Activated CD4-positive, alpha-beta T cell treated with anti-CD3 and anti-CD28 coated beads, Interleukin-2, amount 10 ng/mL, durations not matched to agents 24 days and 14 days (primary cell): ENCODE data around the gene OGFR. TPM values are rescaled to one million over a fixed set of nuclear protein-coding genes. Genes with fewer than 3 reads are reported as not detected.

Experiments
- DNase-seq: peaks from one replicate; pipeline ENCODE4 v3.0.0; 2022
- H3K27ac Mint-ChIP-seq: one replicate; pipeline ENCODE4 v1.8.0; 2022; ENCODE audit warnings: mild to moderate bottlenecking, mixed read lengths
- H3K27me3 Mint-ChIP-seq: one replicate; pipeline ENCODE4 v1.8.0; 2022; ENCODE audit warnings: mixed read lengths
- H3K36me3 Mint-ChIP-seq: one replicate; pipeline ENCODE4 v1.8.0; 2022; ENCODE audit warnings: low read depth, mild to moderate bottlenecking, mixed read lengths
- H3K4me1 Mint-ChIP-seq: one replicate; pipeline ENCODE4 v1.8.0; 2021; ENCODE audit warnings: mixed read lengths
- H3K4me3 Mint-ChIP-seq: one replicate; pipeline ENCODE4 v1.8.0; 2022; ENCODE audit warnings: mild to moderate bottlenecking, moderate library complexity, mixed read lengths
- H3K9me3 Mint-ChIP-seq: one replicate; pipeline ENCODE4 v1.8.0; 2021; ENCODE audit warnings: mixed read lengths
- intact Hi-C: fragments of 100-400 bp; cut with micrococcal nuclease; formaldehyde crosslinking; loops from one replicate; pipeline ENCODE4 v1.15.1; 2023
- total RNA-seq: library from RNA; stranded (reverse); gene quantifications from 2 replicates; pipeline ENCODE4 v1.2.3, GENCODE V29; 2022

Gene OGFR
- total RNA-seq, 1 donor from 2014 or later, result 49.1 TPM

DNA sequence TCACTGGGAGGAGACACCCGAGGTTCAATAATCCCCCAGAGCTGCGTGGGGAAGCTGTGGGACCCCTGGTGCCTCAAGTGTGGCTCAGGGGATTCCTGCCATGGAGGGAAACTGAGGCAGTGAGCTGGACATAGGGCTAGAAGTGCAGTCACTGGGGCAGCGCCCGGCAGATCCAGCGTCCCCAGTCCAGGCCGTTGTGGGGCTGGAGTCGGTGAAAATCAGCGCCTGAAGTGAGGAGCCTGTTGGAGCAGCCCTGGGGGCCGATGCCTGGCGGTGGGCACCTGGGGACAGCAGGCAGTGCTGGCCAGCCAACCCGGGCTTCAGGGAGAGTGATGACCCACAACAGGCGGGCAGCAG, 10.1 kb downstream of the OGFR start:
- no peak overlapping the region for H3K27ac Mint-ChIP-seq

DNA sequence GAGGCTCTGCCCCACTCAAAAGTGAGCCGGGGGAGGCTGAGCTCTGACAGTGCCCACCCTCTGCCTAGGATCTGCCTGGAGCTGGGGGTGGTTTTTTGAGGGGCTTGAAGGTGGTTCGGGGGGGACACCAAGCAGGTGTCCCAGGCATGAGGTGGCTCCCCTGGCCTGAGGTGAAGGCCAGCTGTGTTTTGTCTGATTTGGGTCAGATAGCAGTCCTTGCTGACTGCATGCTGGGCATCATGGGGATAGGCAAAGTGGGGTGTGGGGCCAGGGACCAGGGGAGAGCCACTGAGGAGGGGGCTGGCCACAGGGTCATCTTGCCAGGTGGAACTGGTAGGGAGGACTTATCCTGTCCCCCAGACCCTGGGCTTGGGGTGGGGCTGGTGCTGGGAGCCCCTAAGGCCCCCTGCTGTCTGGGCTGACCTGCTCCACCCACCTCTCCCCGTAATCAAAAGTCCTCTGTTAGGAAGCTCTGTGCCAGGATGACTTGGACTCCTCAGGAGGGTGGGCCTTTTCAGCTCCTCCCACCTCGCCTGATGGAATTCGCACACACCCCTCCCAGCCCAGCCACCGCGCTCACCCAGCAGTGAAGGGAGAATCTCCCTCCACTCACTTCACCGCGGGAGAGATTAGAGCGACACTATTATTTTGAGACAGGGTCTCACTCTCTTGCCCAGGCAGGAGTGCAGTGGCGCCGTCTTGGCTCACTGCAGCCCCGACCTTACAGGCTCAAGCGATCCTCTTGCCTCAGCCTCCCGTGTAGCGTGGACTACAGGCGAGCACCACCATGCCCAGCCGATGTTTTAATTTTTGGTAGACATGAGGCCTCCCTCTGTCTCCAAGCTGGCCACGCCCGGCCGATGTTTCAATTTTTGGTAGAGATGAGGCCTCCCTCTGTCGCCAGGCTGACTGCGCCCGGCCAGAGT, 10.7 kb downstream of the OGFR start:
- peaks cover 24% of the 10 kb centered on the region for H3K27me3 Mint-ChIP-seq
- peaks cover 2% of the 10 kb centered on the region for H3K4me1 Mint-ChIP-seq
- H3K9me3 Mint-ChIP-seq, result no peaks in the 10 kb centered on the region
- H3K27ac Mint-ChIP-seq, result no peak overlapping the region
- H3K36me3 Mint-ChIP-seq, result peaks cover 14% of the 10 kb centered on the region
- no peak overlapping the region for H3K4me3 Mint-ChIP-seq
- intact Hi-C loops, result no loop called here
- no peak for DNase-seq

More for the DNA sequence above, 10.1 kb downstream of the OGFR start:
- peaks cover 17% of the 10 kb centered on the region for H3K36me3 Mint-ChIP-seq
- intact Hi-C loops, result no loop called here
- peaks cover 2% of the 10 kb centered on the region for H3K4me1 Mint-ChIP-seq
- no peak for DNase-seq
- H3K4me3 Mint-ChIP-seq, result no peak overlapping the region
- H3K9me3 Mint-ChIP-seq, result no peaks in the 10 kb centered on the region
- peaks cover 24% of the 10 kb centered on the region for H3K27me3 Mint-ChIP-seq

DNA sequence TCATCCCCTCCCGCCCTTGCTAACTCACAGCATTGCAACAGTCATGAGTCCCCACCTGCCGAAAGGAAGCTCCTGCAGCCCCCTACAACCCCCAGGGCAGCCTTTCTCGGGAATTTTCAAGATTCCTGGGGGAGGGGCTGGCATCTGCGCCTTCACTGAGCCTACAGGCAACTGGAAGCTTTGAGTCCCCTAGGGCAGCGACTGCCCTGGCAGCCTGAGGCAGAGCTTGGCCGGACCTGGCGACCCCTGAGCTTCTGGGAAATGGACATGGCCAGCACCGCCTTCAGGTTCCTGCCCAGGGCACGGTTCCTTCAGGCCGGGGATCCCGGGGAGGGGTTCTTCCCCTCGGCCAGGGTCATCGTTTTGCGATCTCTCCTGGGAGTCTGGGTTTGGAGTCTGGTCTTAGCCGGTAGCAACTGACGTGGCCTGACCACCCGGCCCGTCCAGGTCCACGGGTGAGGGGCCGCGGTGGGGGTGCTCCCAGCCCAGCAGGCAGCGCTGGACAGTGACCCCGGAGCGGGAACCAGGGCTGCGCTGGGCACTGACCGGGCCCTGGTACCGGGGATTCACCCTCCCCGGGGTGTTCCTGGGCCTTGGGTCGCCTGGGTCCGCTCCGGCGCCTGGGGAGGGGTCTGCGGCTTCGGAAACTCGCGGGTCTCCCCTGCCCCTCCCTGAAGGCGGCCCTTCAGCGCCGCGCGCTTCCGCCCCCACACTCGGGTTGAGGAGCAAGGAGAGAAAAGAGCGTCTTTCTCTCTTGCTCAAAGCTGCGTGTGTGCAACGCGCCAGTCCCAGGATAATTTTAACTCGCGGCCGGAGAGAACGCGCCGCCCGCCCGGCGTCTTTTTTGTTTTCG, 11.6 kb downstream of the OGFR start:
- intact Hi-C loops, result no loop called here
- peaks cover 11% of the 10 kb centered on the region for H3K36me3 Mint-ChIP-seq
- H3K4me3 Mint-ChIP-seq, result no peak overlapping the region
- H3K4me1 Mint-ChIP-seq, result peaks cover 2% of the 10 kb centered on the region
- peak overlapping the region; percentile 51 for H3K27ac Mint-ChIP-seq
- H3K9me3 Mint-ChIP-seq, result no peaks in the 10 kb centered on the region
- DNase-seq, result no peak
- peaks cover 24% of the 10 kb centered on the region for H3K27me3 Mint-ChIP-seq

DNA sequence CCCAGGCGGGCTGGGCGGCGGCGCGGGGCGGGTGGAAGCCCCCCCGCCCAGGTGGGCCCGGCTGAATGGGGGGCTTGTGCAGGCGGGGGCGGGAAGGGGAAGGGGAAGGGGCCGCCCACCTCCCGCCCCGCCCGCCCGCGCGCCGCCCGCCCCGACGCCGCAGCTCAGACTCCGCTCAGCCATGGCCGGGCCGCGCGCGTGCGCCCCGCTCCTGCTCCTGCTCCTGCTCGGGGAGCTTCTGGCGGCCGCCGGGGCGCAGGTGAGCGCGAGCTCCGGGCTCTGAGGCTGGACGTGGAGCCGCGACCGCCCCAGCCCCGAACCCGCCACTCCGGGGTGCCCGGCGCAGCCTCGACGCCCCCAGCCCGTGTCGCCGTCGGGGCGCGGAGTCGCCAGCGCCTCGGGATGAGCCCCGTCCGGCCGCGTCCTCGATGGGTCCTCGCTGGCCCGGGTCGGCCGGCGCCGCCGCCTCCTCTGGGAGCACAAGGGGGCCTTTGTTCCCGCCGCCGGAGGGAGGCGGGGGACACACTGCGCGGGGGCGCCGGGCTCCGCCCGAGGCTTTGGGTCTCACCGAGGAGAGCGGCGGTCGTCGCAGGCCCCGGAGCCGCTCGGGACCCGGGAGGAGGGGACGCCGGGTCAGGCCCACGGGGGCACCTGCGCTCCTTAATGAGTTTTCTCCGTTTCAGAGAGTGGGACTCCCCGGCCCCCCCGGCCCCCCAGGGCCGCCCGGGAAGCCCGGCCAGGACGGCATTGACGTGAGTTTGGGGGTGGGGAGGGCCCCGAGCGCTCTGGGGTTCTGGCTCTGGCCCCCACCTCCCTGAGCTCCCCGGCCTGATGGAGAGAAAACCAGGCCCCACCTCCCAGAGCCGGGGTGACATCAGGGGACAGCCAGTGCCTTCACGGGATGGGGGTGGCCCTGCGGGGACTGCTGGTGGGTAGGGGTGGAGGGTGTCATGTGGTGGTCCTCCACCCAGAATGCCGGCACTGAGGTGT, 12.5 kb downstream of the OGFR start, which contains the start of gene COL9A3:
COL9A3 (plus strand) TSS at position 167 of the 990 bp plus-strand sequence; CDS start at position 182, 15 bp downstream.
- Mint-ChIP-seq H3K9me3 (no peaks in the 10 kb centered on the region), H3K27ac (peak within 1 kb of the TSS; percentile 51), H3K27me3 (peaks cover 24% of the 10 kb centered on the region), H3K4me3 (no peak within 1 kb of the TSS), H3K36me3 (peaks cover 9% of the 10 kb centered on the region), H3K4me1 (no peaks in the 10 kb centered on the region)
- DNase-seq, result no peak
- intact Hi-C loops, result no loop called here

DNA sequence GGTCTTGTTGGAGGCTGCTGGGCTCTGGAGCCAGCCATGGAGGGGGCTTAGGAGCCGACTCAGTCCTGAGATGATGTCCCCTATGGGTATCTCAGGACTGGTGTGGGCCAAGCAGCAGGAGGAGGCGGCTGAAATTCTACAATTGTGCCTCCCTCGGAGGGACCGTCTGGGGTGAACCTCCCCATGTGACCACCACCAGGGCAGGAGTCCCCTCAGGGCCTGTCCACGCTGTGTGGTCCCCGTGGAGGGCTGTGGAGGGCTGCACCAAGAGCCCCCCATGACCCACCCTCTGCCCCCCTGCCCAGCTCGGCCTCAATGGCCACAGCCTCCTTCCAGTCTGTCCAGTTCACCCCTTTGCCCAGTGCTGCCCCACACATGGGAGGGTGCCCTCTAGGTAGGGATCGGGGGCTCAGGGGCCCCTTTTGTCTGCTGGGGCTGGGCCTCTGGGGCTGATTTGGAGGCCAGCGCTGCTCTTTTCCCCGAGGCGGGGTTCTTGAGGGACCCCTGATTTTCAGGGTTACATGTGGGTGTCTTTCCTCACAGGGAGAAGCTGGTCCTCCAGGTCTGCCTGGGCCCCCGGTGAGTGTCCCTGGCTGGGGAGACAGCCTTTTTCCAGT, 13.4 kb downstream of the OGFR start:
- Mint-ChIP-seq H3K4me3 (no peak overlapping the region), H3K27me3 (peaks cover 24% of the 10 kb centered on the region), H3K36me3 (peaks cover 2% of the 10 kb centered on the region), H3K27ac (no peak overlapping the region), H3K9me3 (no peaks in the 10 kb centered on the region), H3K4me1 (no peaks in the 10 kb centered on the region)
- intact Hi-C loops, result no loop called here
- no peak for DNase-seq

DNA sequence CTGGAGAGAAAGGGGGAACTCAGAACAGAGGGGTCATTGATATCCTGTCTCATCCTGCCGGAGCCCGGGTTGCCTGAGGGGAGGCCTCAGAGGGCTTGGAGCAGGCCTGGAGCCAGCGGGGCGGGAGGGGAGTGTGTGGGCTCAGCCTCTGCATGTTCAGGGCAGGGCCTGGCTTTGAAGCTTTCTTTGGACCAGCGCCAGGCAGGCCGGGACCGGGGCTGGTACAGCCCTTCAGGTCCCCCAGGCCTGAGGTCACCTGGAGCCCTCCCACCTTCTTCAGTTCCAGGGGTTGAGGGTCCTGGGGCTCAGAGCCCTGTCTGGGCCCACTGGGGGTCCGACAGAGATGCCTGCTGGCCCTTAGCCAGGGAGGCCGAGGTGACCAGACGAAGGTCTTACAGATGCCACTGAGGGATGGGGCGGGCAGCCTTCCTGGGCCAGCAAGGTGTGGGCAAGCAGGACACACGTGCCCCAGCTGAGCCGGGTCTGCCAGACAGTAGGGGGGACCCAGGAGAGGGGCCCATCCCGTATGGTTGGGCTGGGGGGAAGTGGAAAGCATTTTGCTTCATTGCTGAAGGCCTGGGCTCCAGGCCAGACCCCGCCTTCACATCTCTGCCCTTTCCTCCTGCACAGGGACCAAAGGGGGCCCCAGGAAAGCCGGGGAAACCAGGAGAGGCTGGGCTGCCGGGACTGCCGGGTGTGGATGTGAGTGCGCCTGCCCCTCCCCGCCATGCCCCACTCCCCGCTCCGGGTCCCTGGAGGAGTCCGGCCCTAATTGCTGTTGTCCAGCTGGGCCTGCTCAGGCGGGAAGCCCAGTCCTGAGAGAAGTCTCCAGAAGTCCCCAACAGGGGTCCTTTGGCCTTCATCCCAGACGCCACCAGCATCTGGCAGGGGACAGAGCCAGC, 14.2 kb downstream of the OGFR start:
- H3K27me3 Mint-ChIP-seq, result peaks cover 24% of the 10 kb centered on the region
- intact Hi-C loops, result no loop called here

DNA sequence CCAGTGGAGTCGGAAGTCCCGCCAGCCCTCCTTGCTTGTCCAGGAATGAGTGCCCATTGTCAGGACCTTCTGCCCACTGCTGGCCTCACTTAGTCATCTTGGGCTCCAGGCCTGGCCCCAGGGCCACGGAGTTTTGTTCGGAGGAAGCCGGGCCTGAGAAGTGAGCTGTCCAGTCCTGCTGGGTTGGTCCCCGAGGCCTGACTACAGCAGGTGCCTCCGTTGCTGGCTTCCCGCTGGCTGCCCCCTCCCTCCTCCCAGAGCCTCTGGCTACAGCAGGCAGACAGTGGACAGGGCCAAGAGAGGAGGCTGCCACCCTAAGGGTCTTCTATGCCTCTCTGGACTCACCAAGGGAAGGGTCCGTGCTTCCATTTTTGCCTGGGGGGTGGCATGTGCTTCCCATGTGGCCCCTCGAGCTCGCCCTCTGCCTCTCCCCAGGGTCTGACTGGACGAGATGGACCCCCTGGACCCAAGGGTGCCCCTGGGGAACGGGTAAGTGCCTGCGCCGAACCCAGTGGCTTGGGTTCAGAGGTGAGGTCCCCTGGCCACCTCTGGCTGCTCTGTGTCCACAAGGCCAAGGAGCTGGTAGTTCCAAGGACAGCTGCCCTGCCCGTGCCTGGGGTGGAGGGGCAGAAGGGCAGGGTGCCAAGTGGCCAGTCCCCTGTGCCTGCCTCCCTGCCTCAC, 15.0 kb downstream of the OGFR start:
- intact Hi-C loops, result loop anchor here (5.0 kb wide), 2 partner anchors 43 to 188 kb away; partner anchors contain the start of genes BHLHE23 and TCFL5
- Mint-ChIP-seq H3K4me3 (no peak overlapping the region), H3K36me3 (peaks cover 2% of the 10 kb centered on the region), H3K4me1 (no peaks in the 10 kb centered on the region), H3K27ac (no peak overlapping the region), H3K9me3 (no peaks in the 10 kb centered on the region), H3K27me3 (peaks cover 21% of the 10 kb centered on the region)
- no peak for DNase-seq

More for the DNA sequence above, 14.2 kb downstream of the OGFR start:
- Mint-ChIP-seq H3K4me1 (no peaks in the 10 kb centered on the region), H3K9me3 (no peaks in the 10 kb centered on the region), H3K4me3 (no peak overlapping the region), H3K36me3 (peaks cover 2% of the 10 kb centered on the region), H3K27ac (no peak overlapping the region)
- DNase-seq, result no peak

DNA sequence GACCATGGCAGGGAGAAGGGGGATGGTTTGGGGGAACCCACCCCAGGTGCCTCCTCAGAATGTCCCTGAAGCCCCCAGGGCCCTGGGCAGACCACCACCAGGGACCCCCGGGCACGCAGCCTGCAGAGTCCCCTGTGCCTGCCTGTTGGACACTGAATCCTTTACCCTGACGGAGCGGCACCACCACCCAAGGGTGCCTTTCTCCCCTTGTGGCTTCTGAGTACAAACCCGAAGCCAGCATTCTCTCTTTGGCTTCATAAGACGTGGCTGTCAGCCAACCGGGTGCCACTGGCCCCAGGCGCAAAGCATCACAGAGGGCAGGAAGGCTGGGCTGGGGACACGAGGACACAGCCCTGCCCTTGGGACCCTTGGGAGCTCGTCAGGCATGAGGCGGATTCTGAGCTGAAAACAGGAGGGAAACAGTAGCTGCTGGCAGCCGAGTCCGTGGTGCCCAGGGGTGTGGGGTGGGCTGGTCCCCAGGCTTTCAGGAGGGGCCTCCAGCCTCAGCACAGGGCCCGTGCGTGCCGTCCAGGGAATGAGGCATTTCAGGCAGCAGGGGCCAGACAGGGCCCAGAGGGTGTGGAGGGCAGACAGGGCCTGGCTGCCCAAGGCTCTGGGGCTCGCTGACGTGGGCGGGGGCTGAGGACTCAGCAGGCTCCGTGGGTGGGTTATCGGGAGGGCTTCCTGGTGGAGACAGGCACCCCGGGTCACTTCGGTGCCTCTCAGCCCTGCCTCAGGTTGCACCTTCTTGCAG, 15.8 kb downstream of the OGFR start:
- Mint-ChIP-seq H3K4me3 (no peak overlapping the region), H3K36me3 (peaks cover 2% of the 10 kb centered on the region), H3K27me3 (peaks cover 14% of the 10 kb centered on the region), H3K27ac (no peak overlapping the region), H3K9me3 (no peaks in the 10 kb centered on the region), H3K4me1 (no peaks in the 10 kb centered on the region)
- DNase-seq, result no peak
- intact Hi-C loops, result loop anchor here (5.0 kb wide), 2 partner anchors 42 to 187 kb away; partner anchors contain the start of genes BHLHE23 and TCFL5

DNA sequence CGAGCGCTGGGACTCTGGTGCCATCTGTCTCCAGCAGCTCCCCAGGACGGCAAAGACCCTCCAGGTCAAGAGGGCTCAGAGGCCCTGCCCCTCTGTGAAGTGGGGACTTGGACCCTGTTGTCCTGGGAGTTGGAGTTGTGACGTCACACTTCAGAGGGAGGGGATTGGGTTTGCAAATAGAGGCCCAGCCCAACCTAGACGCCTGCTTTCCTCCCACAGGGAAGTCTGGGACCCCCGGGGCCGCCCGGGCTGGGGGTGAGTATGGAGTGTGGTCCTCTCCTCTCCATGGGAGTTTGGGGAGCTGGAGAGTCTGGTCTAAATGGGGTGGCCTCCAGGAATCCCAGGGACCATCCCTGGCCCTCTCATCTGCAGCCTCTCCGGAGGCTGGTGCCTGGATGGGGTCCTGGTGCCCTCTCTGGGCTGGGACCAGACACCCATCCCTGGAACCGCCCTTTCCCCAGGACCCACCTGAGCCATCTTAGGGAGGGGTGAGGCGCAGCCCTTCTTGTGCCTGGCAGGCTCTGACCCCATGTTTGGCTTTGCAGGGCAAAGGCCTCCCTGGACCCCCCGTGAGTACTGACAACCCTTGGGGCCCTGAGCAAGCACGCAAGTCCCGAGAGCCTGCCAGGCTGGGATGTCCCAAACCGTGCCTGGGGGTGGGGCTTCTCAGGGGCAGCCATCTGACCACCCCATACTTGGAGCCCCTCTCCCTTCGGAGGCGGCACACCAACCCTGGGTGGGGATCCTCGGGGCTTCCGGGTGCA, 16.5 kb downstream of the OGFR start:
- DNase-seq, result no peak
- Mint-ChIP-seq H3K36me3 (no peaks in the 10 kb centered on the region), H3K4me1 (no peaks in the 10 kb centered on the region), H3K9me3 (no peaks in the 10 kb centered on the region), H3K27me3 (peaks cover 7% of the 10 kb centered on the region), H3K4me3 (no peak overlapping the region), H3K27ac (no peak overlapping the region)
- intact Hi-C loops, result loop anchor here (5.0 kb wide), 2 partner anchors 41 to 186 kb away; partner anchors contain the start of genes BHLHE23 and TCFL5

DNA sequence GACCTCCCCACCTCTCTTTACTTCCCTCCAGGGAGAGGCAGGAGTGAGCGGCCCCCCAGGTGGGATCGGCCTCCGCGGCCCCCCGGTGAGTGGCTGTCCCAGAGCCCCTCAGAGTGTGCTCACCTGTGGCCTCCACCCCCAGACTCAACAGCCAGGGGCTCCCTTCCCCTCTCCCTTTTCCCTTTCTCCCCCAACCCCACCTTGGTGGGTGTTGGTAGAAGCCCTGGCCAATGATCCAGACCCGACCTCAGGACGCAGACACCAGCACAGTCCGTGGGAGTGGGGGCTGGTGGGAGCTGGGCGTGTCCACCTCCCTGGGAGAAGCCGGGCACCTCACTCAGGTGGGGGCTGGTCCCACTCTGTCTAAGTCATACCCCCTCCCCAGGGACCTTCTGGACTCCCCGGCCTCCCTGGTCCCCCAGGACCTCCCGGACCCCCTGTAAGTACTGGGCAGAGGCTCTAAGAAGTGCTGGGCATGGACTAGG, 17.1 kb downstream of the OGFR start:
- H3K27ac Mint-ChIP-seq, result no peak overlapping the region
- intact Hi-C loops, result loop anchor here (5.0 kb wide), 2 partner anchors 41 to 186 kb away; partner anchors contain the start of genes BHLHE23 and TCFL5

More for the DNA sequence above, 17.1 kb downstream of the OGFR start:
- Mint-ChIP-seq H3K4me3 (no peak overlapping the region), H3K9me3 (no peaks in the 10 kb centered on the region), H3K4me1 (no peaks in the 10 kb centered on the region), H3K36me3 (no peaks in the 10 kb centered on the region), H3K27me3 (peaks cover 4% of the 10 kb centered on the region)
- no peak for DNase-seq
